ENCODE results near the gene MSRB3.
"Not testable (repeated sequence)": the region's sequence is repeated elsewhere in the genome, so short reads cannot be mapped to it uniquely, and the experiment has no call there.

The MSRB3 gene

GRCh38 chr12:65449400-65449799, 170.9 kb downstream of the MSRB3 start:
- in situ Hi-C loops (cut with HindIII; ENCODE audit: low sequenced_read_pairs) = no loop called here

- in situ Hi-C loops (cut with HindIII; ENCODE audit: low sequenced_read_pairs) = no loop called here
Measured at GRCh38 chr12:65450625-65451024, 172.1 kb downstream of the MSRB3 start.

GRCh38 chr12:65454115-65454787, 175.8 kb downstream of the MSRB3 start:
- in situ Hi-C loops (cut with HindIII; ENCODE audit: low sequenced_read_pairs) = no loop called here

- in situ Hi-C loops (cut with HindIII; ENCODE audit: low sequenced_read_pairs) = not testable (repeated sequence)
Measured at GRCh38 chr12:65457341-65457740, 178.9 kb downstream of the MSRB3 start.

- in situ Hi-C loops (cut with HindIII; ENCODE audit: low sequenced_read_pairs) = no loop called here
Measured at GRCh38 chr12:65458718-65459117, 180.2 kb downstream of the MSRB3 start.

- in situ Hi-C loops (cut with HindIII; ENCODE audit: low sequenced_read_pairs) = no loop called here
Measured at GRCh38 chr12:65459545-65459944, 181.1 kb downstream of the MSRB3 start.

GRCh38 chr12:65460063-65460462, 181.6 kb downstream of the MSRB3 start:
- in situ Hi-C loops (cut with HindIII; ENCODE audit: low sequenced_read_pairs) = no loop called here

GRCh38 chr12:65461017-65461416, 182.5 kb downstream of the MSRB3 start:
- in situ Hi-C loops (cut with HindIII; ENCODE audit: low sequenced_read_pairs) = no loop called here

GRCh38 chr12:65462484-65462883, 184.0 kb downstream of the MSRB3 start:
- in situ Hi-C loops (cut with HindIII; ENCODE audit: low sequenced_read_pairs) = no loop called here

GRCh38 chr12:65463082-65463481, 184.6 kb downstream of the MSRB3 start:
- in situ Hi-C loops (cut with HindIII; ENCODE audit: low sequenced_read_pairs) = no loop called here

- in situ Hi-C loops (cut with HindIII; ENCODE audit: low sequenced_read_pairs) = no loop called here
Measured at GRCh38 chr12:65463611-65464010, 185.1 kb downstream of the MSRB3 start.

- in situ Hi-C loops (cut with HindIII; ENCODE audit: low sequenced_read_pairs) = no loop called here
Measured at GRCh38 chr12:65464930-65465329, 186.4 kb downstream of the MSRB3 start.

- in situ Hi-C loops (cut with HindIII; ENCODE audit: low sequenced_read_pairs) = no loop called here
Measured at GRCh38 chr12:65465766-65466547, 187.5 kb downstream of the MSRB3 start.

GRCh38 chr12:65466911-65467310, 188.4 kb downstream of the MSRB3 start:
- in situ Hi-C loops (cut with HindIII; ENCODE audit: low sequenced_read_pairs) = no loop called here

- in situ Hi-C loops (cut with HindIII; ENCODE audit: low sequenced_read_pairs) = no loop called here
Measured at GRCh38 chr12:65470256-65470655, 191.8 kb downstream of the MSRB3 start.

- in situ Hi-C loops (cut with HindIII; ENCODE audit: low sequenced_read_pairs) = no loop called here
Measured at GRCh38 chr12:65472079-65472478, 193.6 kb downstream of the MSRB3 start.

- in situ Hi-C loops (cut with HindIII; ENCODE audit: low sequenced_read_pairs) = no loop called here
Measured at GRCh38 chr12:65474831-65475230, 196.3 kb downstream of the MSRB3 start.

- in situ Hi-C loops (cut with HindIII; ENCODE audit: low sequenced_read_pairs) = no loop called here
Measured at GRCh38 chr12:65477721-65478120, 199.2 kb downstream of the MSRB3 start.

- in situ Hi-C loops (cut with HindIII; ENCODE audit: low sequenced_read_pairs) = not testable (repeated sequence)
Measured at GRCh38 chr12:65483891-65484516, 205.5 kb downstream of the MSRB3 start.

GRCh38 chr12:65488197-65488596, 209.7 kb downstream of the MSRB3 start:
- in situ Hi-C loops (cut with HindIII; ENCODE audit: low sequenced_read_pairs) = no loop called here

GRCh38 chr12:65490250-65490649, 211.8 kb downstream of the MSRB3 start:
- in situ Hi-C loops (cut with HindIII; ENCODE audit: low sequenced_read_pairs) = no loop called here

Data from DLD1 (cell line).